GM12878 (cell line): Measurements from ENCODE around the gene SCD5. TPM values are rescaled to one million over a fixed set of nuclear protein-coding genes. Genes with fewer than 3 reads are reported as not detected.

Experiments used
- ATAC-seq: fragments of 200-7000 bp; cut with Tn5 transposase; 3 replicates; pipeline ENCODE4 v1.9.1; 2020; ENCODE audit warnings: mild to moderate bottlenecking, moderate library complexity
- BruUV-seq: library from RNA; stranded (reverse); fragments of 400-500 nt; replicated peaks from 2 replicates; lab custom pipeline; 2021; lab: Mats Ljungman, UMichigan
- CTCF ChIA-PET: fragments of 300-600 bp; sonication (Branson Sonifier 250); formaldehyde crosslinking; extraction: SDS; loops from one replicate; lab custom pipeline; 2021; ENCODE audit warnings: inconsistent platforms; lab: Yijun Ruan, JAX
- POLR2A ChIA-PET: fragments of 350-600 bp; formaldehyde crosslinking; extraction: SDS; loops from one replicate; lab custom pipeline; 2021; ENCODE audit warnings: inconsistent platforms; lab: Charles Lee
- RAD21 ChIA-PET: fragments of 300-600 bp; sonication (Branson Sonifier 250); formaldehyde crosslinking; loops from one replicate; lab custom pipeline; 2023; ENCODE audit warnings: antibody characterized with exemption; ENCODE audit not compliant: unreplicated experiment; lab: Charles Lee
- SMC1A ChIA-PET: fragments of 300-600 bp; sonication (Branson Sonifier 250); formaldehyde crosslinking; loops from one replicate; lab custom pipeline; 2023; ENCODE audit not compliant: unreplicated experiment, uncharacterized antibody; lab: Charles Lee
- DNase-seq: peaks from one replicate; pipeline ENCODE4 v3.0.0-alpha.2; 2011; ENCODE audit warnings: low read depth, low spot score
- FAIRE-seq: peaks from 3 replicates; lab custom pipeline; 2011; peaks lifted over from hg19 to GRCh38; lab: Jason Lieb, UNC
- H2AFZ ChIP-seq: 2 replicates; pipeline ENCODE4 v1.6.0; 2011; ENCODE audit warnings: low read depth, low read length, control low read depth; ENCODE audit not compliant: control insufficient read depth
- H3K27ac ChIP-seq: 2 replicates; pipeline ENCODE4 v1.5.1; 2011; ENCODE audit warnings: control low read depth; ENCODE audit not compliant: control insufficient read depth, insufficient read depth
- H3K27me3 ChIP-seq, 2 experiments: replicated peaks in 1 of 2; 2 replicates each; pipeline versions ENCODE4 v1.6.0 to v1.6.1; 2011; ENCODE audit warnings: low read length in 1 of 2; ENCODE audit not compliant: control insufficient read depth in 2 of 2, insufficient read depth in 2 of 2
- H3K36me3 ChIP-seq, 2 experiments: 2 replicates each; pipeline ENCODE4 v1.5.1; 2011; ENCODE audit warnings: low read length in 1 of 2; ENCODE audit not compliant: control insufficient read depth in 2 of 2, insufficient read depth in 2 of 2
- H3K4me1 ChIP-seq: 2 replicates; pipeline ENCODE4 v1.6.1; 2011; ENCODE audit warnings: mild to moderate bottlenecking, low read length, moderate library complexity, mixed read lengths; ENCODE audit not compliant: control insufficient read depth, insufficient read depth
- H3K4me2 ChIP-seq: 2 replicates; pipeline ENCODE4 v1.6.0; 2011; ENCODE audit warnings: control low read depth; ENCODE audit not compliant: control insufficient read depth, insufficient read depth
- H3K4me3 ChIP-seq: fragments of 200-600 bp; sonication (generic); 2 replicates; pipeline ENCODE4 v1.5.1; 2016
- H3K79me2 ChIP-seq: 2 replicates; pipeline ENCODE4 v1.6.0; 2011; ENCODE audit warnings: low read length; ENCODE audit not compliant: control insufficient read depth, insufficient read depth
- H3K9ac ChIP-seq: 2 replicates; pipeline ENCODE4 v1.8.0; 2011; ENCODE audit warnings: low read length, control low read depth, mixed read lengths; ENCODE audit not compliant: control insufficient read depth, insufficient read depth
- H3K9me3 ChIP-seq: replicated peaks from 3 replicates; pipeline ENCODE4 v1.5.1; 2011; ENCODE audit warnings: mild to moderate bottlenecking, low read length; ENCODE audit not compliant: control insufficient read depth, insufficient read depth
- H4K20me1 ChIP-seq: 2 replicates; pipeline ENCODE4 v1.6.0; 2011; ENCODE audit not compliant: control insufficient read depth, insufficient read depth
- CBFB ChIP-seq: IDR thresholded peaks from 2 replicates; pipeline ENCODE4 v1.6.1; 2016; ENCODE audit warnings: antibody characterized with exemption, low read depth
- IRF5 ChIP-seq: fragments of 450-650 bp; IDR thresholded peaks from 2 replicates; pipeline ENCODE4 v1.6.1; 2017; ENCODE audit warnings: borderline replicate concordance
- NFXL1 ChIP-seq: fragments of 450-650 bp; IDR thresholded peaks from 2 replicates; pipeline ENCODE4 v1.6.1; 2017; ENCODE audit warnings: antibody characterized with exemption, mild to moderate bottlenecking, borderline replicate concordance
- POLR2AphosphoS5 ChIP-seq: IDR thresholded peaks from 2 replicates; pipeline ENCODE4 v1.6.1; 2011; ENCODE audit warnings: mild to moderate bottlenecking, low read length, inconsistent platforms
- RELA ChIP-seq: fragments of 450-650 bp; IDR thresholded peaks from 2 replicates; pipeline ENCODE4 v1.8.0; 2014; ENCODE audit warnings: borderline replicate concordance; ENCODE audit not compliant: partially characterized antibody
- RUNX3 ChIP-seq: IDR thresholded peaks from 2 replicates; pipeline ENCODE4 v1.6.1; 2012; ENCODE audit warnings: low read length, inconsistent platforms
- SMAD1 ChIP-seq: fragments of 450-650 bp; IDR thresholded peaks from 2 replicates; pipeline ENCODE4 v1.6.1; 2018; ENCODE audit warnings: mild to moderate bottlenecking, low read depth; ENCODE audit not compliant: partially characterized antibody
- ZNF384 ChIP-seq: IDR thresholded peaks from 2 replicates; pipeline ENCODE4 v1.6.1; 2012; ENCODE audit warnings: low read depth, mild to moderate bottlenecking, low read length, improper control_type of control experiment, borderline replicate concordance
- WGBS: methylation state at CpG from one replicate; pipeline ENCODE4 v1.1.6; 2016; ENCODE audit warnings: low lambda C conversion rate; ENCODE audit not compliant: insufficient replicate concordance, insufficient coverage; ENCODE audit errors: missing lambda C conversion rate; 5-methylcytosine and 5-hydroxymethylcytosine counted together
- in situ Hi-C: fragments of 300-500 bp; cut with MboI; formaldehyde crosslinking; loops from 9 replicates; pipeline ENCODE4 v1.14.3; 2018; ENCODE audit warnings: mixed read lengths
- intact Hi-C: fragments of 100-400 bp; cut with micrococcal nuclease; formaldehyde crosslinking; loops from one replicate; pipeline ENCODE4 v1.14.2; 2022; ENCODE audit not compliant: unreplicated experiment
- polyA plus RNA-seq, 11 experiments: library from polyadenylated mRNA; depleted of rRNA in 4 of 11; unstranded in 6 of 11; stranded (reverse) in 5 of 11; fragments of >200 nt; fragmentation: Nextera tagmentation in 4 of 11; fragmentation: Illumina TruSeq in 1 of 11; extraction: Ambion mirVana in 4 of 11; extraction: Trizol in 1 of 11; gene quantifications; 1 replicate in 1 of 11; 2 replicates in 10 of 11; pipeline versions ENCODE4 v1.2.1 to v1.2.3, GENCODE V29; 2011 to 2016; ENCODE audit warnings: inconsistent platforms in 2 of 11, missing spikeins in 2 of 11, low read depth in 1 of 11
- total RNA-seq, 4 experiments: library from RNA; depleted of rRNA in 3 of 4; stranded (reverse); fragments of >200 nt in 3 of 4; fragmentation: Illumina TruSeq in 1 of 4; extraction: Trizol in 1 of 4; gene quantifications; 2 replicates each; pipeline versions ENCODE4 v1.2.1 to v1.2.3, GENCODE V29; 2013 to 2021
- TF ChIP-seq, protein P1 (sequence below): IDR thresholded peaks from 2 replicates; pipeline ENCODE4 v1.6.1; 2011; ENCODE audit warnings: low read depth, mild to moderate bottlenecking, low read length, moderate library complexity, borderline replicate concordance; ENCODE audit errors: extremely low read depth
- TF ChIP-seq, protein P2 (sequence below): fragments of 450-650 bp; IDR thresholded peaks from 2 replicates; pipeline ENCODE4 v1.6.1; 2017; ENCODE audit warnings: mild to moderate bottlenecking

Gene SCD5
- total and polyA plus RNA-seq, 10 of the 15 experiments (the other 5 are each of a cell fraction or from before 2014, with no cell fraction given): 2.4 to 15.0 (median 4.2) TPM

DNA sequence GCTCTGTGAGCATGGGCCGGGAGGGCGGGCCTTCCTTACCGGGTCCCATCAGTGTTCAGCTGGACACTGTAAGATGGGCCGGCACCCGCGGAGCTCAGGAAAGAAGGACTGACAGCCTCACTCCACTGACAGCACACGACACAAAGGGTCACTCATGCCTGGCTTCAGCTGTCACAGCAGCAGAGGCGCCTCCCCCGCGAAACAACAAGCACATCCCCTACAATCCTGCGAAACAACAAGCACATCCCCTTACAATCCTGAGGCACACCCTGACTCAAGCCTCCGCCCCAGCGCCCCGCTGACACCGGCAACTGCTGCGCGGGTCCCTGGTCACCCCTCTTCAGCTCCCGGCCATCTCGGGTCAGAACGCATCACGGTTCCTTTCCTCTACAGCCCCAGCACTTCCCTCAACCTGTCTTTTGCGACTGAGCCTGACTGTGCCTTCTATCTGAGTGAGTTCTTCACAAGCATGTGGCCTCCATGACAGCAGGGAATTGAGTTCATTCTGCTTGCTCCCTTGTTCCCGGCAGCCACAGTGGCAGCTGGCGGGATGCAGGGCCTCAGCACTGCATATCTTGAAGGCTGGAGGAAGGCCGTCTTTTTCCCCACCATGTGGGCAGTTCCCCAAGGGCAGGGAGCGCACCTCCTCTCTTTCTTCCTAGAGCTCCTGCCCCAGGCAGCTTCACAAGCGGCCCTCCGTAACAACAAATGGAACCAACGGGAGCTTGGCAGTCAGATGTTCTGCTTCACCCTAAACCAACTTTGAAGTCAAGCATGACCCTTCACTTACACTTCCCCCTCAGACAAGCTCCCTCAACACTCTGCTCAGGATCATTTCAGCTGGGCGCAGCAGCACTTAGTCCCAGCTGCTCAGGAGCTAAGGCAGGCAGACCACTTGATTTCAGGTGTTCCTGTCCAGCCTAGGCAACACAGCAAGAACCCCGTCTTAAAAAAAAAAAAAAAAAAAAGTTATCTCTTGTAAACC is 39.6 kb downstream of the SCD5 start:
- Histone ChIP-seq H3K9me3 (no peaks in the 10 kb centered on the region), H2AFZ (no peak overlapping the region), H3K4me2 (no peak overlapping the region), H4K20me1 (no peaks in the 10 kb centered on the region), H3K4me3 (no peak overlapping the region), H3K4me1 (peaks cover 6% of the 10 kb centered on the region; the same call in 1 of the 2 replicates), H3K27me3 (no peaks in the 10 kb centered on the region), H3K27ac (no peak overlapping the region), H3K79me2 (no peaks in the 10 kb centered on the region), H3K9ac (no peak overlapping the region), H3K36me3 (no peaks in the 10 kb centered on the region)
- ChIA-PET SMC1A (interaction anchor here (0.6 to 0.9 kb wide), 3 partner anchors 16 to 1913 kb away, joined by 3 read pairs; no protein-coding TSS in a partner anchor), POLR2A (no interaction called here), RAD21 (no interaction called here), CTCF (no interaction called here)
- in situ Hi-C loops: no loop called here
- BruUV-seq: no TSS peak
- FAIRE-seq: no peak
- TF ChIP-seq RELA (no peak), CBFB (no peak), IRF5 (no peak), RUNX3 (no peak)
- intact Hi-C loops: no loop called here
- 47% methylated on average over 31 of the region's 31 CpGs for WGBS
- DNase-seq: no peak
- no peak for ATAC-seq

DNA sequence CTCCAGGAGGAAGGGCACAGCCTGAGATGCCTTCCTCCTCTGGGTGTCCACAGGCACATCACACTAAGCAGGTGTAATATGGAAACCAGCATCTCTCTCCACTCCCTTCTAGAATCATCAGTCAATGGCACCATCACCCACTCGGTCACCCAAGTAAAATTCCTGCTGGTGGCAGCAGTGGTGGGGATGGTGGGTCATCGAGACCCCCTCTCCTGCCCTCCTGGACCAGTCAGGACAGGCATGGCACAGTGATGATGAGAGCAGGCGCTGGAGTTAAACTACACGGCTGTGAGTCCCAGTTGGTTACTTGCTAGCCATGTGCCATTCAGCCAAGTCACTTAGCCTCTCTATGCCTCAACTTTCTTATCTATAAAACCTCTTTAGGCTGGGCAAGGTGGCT is 42.5 kb downstream of the SCD5 start:
- ChIA-PET CTCF (no interaction called here), SMC1A (no interaction called here), POLR2A (no interaction called here), RAD21 (no interaction called here)
- Histone ChIP-seq H3K4me3 (no peak overlapping the region), H3K4me1 (peaks cover 10% of the 10 kb centered on the region), H3K9me3 (no peaks in the 10 kb centered on the region), H3K79me2 (no peaks in the 10 kb centered on the region), H3K36me3 (no peaks in the 10 kb centered on the region), H3K27me3 (no peaks in the 10 kb centered on the region), H3K27ac (no peak overlapping the region), H2AFZ (no peak overlapping the region), H4K20me1 (no peaks in the 10 kb centered on the region), H3K4me2 (no peak overlapping the region), H3K9ac (no peak overlapping the region)
- ATAC-seq: no peak
- no TSS peak for BruUV-seq
- in situ Hi-C loops (no loop called here), intact Hi-C loops (no loop called here)
- 27% methylated on average over 4 of the region's 4 CpGs for WGBS
- DNase-seq: no peak
- FAIRE-seq: no peak
- TF ChIP-seq, protein P1, sequence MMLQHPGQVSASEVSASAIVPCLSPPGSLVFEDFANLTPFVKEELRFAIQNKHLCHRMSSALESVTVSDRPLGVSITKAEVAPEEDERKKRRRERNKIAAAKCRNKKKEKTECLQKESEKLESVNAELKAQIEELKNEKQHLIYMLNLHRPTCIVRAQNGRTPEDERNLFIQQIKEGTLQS: no peak
- TF ChIP-seq SMAD1 (no peak), POLR2AphosphoS5 (no peak), NFXL1 (no peak), ZNF384 (no peak)
- TF ChIP-seq, protein P2, sequence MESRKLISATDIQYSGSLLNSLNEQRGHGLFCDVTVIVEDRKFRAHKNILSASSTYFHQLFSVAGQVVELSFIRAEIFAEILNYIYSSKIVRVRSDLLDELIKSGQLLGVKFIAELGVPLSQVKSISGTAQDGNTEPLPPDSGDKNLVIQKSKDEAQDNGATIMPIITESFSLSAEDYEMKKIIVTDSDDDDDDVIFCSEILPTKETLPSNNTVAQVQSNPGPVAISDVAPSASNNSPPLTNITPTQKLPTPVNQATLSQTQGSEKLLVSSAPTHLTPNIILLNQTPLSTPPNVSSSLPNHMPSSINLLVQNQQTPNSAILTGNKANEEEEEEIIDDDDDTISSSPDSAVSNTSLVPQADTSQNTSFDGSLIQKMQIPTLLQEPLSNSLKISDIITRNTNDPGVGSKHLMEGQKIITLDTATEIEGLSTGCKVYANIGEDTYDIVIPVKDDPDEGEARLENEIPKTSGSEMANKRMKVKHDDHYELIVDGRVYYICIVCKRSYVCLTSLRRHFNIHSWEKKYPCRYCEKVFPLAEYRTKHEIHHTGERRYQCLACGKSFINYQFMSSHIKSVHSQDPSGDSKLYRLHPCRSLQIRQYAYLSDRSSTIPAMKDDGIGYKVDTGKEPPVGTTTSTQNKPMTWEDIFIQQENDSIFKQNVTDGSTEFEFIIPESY: no peak
